NT2/D1 (cell line): Measurements from ENCODE around the gene INSYN1.

ENCODE experiments used
- SUZ12 ChIP-seq: IDR thresholded peaks from 2 replicates; pipeline ENCODE4 v1.6.1; 2011; ENCODE audit not compliant: insufficient read length, insufficient read depth; ENCODE audit errors: extremely low read depth
- YY1 ChIP-seq: IDR thresholded peaks from 2 replicates; pipeline ENCODE4 v1.6.1; 2011; ENCODE audit not compliant: insufficient read length, insufficient read depth
- ZNF274 ChIP-seq: IDR thresholded peaks from 2 replicates; pipeline ENCODE4 v1.6.1; 2011; ENCODE audit warnings: mild to moderate bottlenecking, low read depth, low read length

DNA sequence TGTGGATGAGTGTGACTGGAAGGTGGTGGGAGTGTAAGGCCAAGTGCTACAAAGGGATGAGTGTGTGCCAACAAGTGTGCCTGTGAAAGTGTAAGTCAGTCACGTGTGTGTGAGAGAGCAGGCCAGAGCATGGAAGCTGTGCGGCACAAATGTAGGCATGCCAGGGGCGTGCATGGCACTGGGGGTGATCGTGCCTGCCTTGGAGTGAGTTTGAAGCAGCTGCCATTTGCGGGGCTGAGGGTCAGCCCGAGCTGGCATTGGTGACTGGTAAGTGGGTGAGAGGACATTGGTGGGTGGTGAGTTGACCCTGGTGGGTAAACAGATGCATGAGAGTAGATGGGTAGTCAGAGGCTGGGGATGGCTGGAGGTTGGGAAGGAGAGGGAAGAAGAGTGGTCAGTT is 44.5 kb downstream of the INSYN1 start:
- no peak for TF ChIP-seq SUZ12
- no peak for TF ChIP-seq ZNF274
- TF ChIP-seq YY1 = no peak
